Measurements from ENCODE around the gene POLR2E. TPM values are rescaled to one million over a fixed set of nuclear protein-coding genes. Genes with fewer than 3 reads are reported as not detected.

POLR2E gene
- total and polyA plus RNA-seq, 10 of the 15 experiments (the other 5 are each of a cell fraction or from before 2014, with no cell fraction given): 4.0 to 487 (median 200) TPM

DNA sequence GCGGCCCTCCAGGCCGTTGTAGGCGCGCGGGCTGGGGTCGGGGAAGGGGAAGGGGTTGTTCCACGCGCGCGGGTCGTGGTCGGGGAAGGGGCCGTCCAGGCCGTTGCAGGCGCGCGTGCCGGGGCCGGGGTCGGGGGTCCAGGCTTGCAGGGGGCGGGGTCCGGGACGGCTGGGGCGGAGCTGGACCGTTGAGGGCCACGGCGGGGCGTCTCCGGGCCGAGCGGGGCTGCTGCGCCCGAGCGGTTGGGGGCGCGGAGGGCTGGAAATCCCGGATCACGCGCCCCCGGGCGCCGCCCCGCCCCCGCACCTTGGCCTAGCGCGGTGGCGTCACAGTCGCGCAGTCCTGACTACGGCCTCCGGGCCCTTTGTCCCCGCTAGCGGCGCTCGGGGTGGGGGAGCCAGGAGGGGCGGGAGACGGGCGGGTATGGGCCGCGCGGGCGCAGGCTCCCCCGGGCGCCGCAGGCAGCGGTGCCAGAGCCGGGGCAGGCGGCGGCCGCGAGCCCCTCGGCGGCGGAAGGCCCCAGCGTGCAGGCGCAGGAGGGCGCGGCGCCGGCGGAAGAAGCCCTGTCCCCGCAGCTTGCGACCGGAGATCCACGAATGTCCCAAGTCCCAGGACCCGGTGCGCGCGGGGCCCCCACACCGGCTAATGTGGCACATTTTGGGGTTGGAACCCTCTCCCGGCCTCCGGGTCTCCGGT lies 9.3 kb upstream of the POLR2E start (continued):
- TF ChIP-seq SKIL (IDR thresholded peaks at IDR 0.05; ENCODE audit: low read depth, poor library complexity, severe bottlenecking): no peak
- TF ChIP-seq ZNF217 (IDR thresholded peaks at IDR 0.05): no peak
- no peak for TF ChIP-seq SIX5 (IDR thresholded peaks at IDR 0.05; ENCODE audit: low read depth, low read length, severe bottlenecking)
- no peak for TF ChIP-seq ATF3 (IDR thresholded peaks at IDR 0.05; ENCODE audit: borderline replicate concordance, extremely low read depth, low read depth, low read length)
- no peak for TF ChIP-seq SMAD5 (IDR thresholded peaks at IDR 0.05; ENCODE audit: low read depth)
- TF ChIP-seq, protein P1, sequence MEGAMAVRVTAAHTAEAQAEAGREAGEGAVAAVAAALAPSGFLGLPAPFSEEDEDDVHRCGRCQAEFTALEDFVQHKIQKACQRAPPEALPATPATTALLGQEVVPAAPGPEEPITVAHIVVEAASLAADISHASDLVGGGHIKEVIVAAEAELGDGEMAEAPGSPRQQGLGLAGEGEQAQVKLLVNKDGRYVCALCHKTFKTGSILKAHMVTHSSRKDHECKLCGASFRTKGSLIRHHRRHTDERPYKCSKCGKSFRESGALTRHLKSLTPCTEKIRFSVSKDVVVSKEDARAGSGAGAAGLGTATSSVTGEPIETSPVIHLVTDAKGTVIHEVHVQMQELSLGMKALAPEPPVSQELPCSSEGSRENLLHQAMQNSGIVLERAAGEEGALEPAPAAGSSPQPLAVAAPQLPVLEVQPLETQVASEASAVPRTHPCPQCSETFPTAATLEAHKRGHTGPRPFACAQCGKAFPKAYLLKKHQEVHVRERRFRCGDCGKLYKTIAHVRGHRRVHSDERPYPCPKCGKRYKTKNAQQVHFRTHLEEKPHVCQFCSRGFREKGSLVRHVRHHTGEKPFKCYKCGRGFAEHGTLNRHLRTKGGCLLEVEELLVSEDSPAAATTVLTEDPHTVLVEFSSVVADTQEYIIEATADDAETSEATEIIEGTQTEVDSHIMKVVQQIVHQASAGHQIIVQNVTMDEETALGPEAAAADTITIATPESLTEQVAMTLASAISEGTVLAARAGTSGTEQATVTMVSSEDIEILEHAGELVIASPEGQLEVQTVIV (IDR thresholded peaks at IDR 0.05; ENCODE audit: borderline replicate concordance, partially characterized antibody): no peak
- TF ChIP-seq SREBF1 (IDR thresholded peaks at IDR 0.05; ENCODE audit: low read length): no peak
- peak; percentile 24; the same call in 1 of the 2 replicates for TF ChIP-seq YY1 (IDR thresholded peaks at IDR 0.05; ENCODE audit: low read depth, low read length)
- TF ChIP-seq CREM (IDR thresholded peaks at IDR 0.05; ENCODE audit: low read depth): peak; percentile 42; the same call in 1 of the 2 replicates
- TF ChIP-seq, protein P2, sequence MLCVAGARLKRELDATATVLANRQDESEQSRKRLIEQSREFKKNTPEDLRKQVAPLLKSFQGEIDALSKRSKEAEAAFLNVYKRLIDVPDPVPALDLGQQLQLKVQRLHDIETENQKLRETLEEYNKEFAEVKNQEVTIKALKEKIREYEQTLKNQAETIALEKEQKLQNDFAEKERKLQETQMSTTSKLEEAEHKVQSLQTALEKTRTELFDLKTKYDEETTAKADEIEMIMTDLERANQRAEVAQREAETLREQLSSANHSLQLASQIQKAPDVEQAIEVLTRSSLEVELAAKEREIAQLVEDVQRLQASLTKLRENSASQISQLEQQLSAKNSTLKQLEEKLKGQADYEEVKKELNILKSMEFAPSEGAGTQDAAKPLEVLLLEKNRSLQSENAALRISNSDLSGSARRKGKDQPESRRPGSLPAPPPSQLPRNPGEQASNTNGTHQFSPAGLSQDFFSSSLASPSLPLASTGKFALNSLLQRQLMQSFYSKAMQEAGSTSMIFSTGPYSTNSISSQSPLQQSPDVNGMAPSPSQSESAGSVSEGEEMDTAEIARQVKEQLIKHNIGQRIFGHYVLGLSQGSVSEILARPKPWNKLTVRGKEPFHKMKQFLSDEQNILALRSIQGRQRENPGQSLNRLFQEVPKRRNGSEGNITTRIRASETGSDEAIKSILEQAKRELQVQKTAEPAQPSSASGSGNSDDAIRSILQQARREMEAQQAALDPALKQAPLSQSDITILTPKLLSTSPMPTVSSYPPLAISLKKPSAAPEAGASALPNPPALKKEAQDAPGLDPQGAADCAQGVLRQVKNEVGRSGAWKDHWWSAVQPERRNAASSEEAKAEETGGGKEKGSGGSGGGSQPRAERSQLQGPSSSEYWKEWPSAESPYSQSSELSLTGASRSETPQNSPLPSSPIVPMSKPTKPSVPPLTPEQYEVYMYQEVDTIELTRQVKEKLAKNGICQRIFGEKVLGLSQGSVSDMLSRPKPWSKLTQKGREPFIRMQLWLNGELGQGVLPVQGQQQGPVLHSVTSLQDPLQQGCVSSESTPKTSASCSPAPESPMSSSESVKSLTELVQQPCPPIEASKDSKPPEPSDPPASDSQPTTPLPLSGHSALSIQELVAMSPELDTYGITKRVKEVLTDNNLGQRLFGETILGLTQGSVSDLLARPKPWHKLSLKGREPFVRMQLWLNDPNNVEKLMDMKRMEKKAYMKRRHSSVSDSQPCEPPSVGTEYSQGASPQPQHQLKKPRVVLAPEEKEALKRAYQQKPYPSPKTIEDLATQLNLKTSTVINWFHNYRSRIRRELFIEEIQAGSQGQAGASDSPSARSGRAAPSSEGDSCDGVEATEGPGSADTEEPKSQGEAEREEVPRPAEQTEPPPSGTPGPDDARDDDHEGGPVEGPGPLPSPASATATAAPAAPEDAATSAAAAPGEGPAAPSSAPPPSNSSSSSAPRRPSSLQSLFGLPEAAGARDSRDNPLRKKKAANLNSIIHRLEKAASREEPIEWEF (IDR thresholded peaks at IDR 0.05; ENCODE audit: insufficient replicate concordance, low read depth, low read length): no peak
- TF ChIP-seq SUPT20H (IDR thresholded peaks at IDR 0.05; ENCODE audit: borderline replicate concordance, control insufficient read depth, low read depth, low read length): no peak
- TF ChIP-seq ETV6 (conservative IDR thresholded peaks at IDR 0.05 in 1 of 2, IDR thresholded peaks at IDR 0.05 in 1 of 2; ENCODE audit: borderline replicate concordance in 1 of 2, low read depth in 1 of 2): no peak
- TF ChIP-seq, protein P3, sequence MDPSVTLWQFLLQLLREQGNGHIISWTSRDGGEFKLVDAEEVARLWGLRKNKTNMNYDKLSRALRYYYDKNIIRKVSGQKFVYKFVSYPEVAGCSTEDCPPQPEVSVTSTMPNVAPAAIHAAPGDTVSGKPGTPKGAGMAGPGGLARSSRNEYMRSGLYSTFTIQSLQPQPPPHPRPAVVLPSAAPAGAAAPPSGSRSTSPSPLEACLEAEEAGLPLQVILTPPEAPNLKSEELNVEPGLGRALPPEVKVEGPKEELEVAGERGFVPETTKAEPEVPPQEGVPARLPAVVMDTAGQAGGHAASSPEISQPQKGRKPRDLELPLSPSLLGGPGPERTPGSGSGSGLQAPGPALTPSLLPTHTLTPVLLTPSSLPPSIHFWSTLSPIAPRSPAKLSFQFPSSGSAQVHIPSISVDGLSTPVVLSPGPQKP (IDR thresholded peaks at IDR 0.05; ENCODE audit: low read depth, low read length): no peak
- no peak for TF ChIP-seq MEF2A (IDR thresholded peaks at IDR 0.05; ENCODE audit: insufficient read depth, low read depth, low read length)
- no peak for TF ChIP-seq CBX5 (IDR thresholded peaks at IDR 0.05; ENCODE audit: low read depth)
- no peak for TF ChIP-seq FOXM1 (IDR thresholded peaks at IDR 0.05; ENCODE audit: low read depth, low read length)
- peak; percentile 58; the same call in 1 of the 2 replicates for TF ChIP-seq TAF1 (IDR thresholded peaks at IDR 0.05; ENCODE audit: borderline replicate concordance, low read depth, low read length)

All from GM12878 (cell line).